ENCODE results near the gene CAB39. TPM values are rescaled to one million over a fixed set of nuclear protein-coding genes. Genes with fewer than 3 reads are reported as not detected.

The CAB39 gene
- total and polyA plus RNA-seq, 4 donors = 19.4 to 123 (median 57.1) TPM

GRCh38 chr2:230674966-230675672 lies 37.5 kb upstream of the CAB39 start:
- Histone ChIP-seq H3K4me1 (ENCODE audit: control insufficient read depth in 5 of 5, insufficient read depth in 5 of 5, low read length in 5 of 5) (no peaks in the 10 kb centered on the region), H3K27me3 (ENCODE audit: control insufficient read depth in 3 of 3, insufficient read depth in 3 of 3, low read length in 2 of 3) (no peaks in the 10 kb centered on the region), H3K4me3 (no peak overlapping the region), H3K9ac (ENCODE audit: insufficient read depth in 1 of 2, low read length in 2 of 2) (no peak overlapping the region), H3K27ac (ENCODE audit: low read depth in 1 of 2, low read length in 1 of 2) (no peak overlapping the region), H3K36me3 (ENCODE audit: control insufficient read depth in 4 of 4, insufficient read depth in 4 of 4, low read length in 4 of 4) (no peaks in the 10 kb centered on the region), H3K9me3 (ENCODE audit: control insufficient read depth in 4 of 4, insufficient read depth in 3 of 4, low read length in 3 of 4) (peaks cover 0 to 4% (median 0%) of the 10 kb centered on the region in 4 donors)
- DNase-seq = no peak
- no peak for TF ChIP-seq CTCF (IDR thresholded peaks at IDR 0.05; ENCODE audit: control extremely low read depth, extremely low read depth)
- WGBS, 2 donors = 80 to 91% methylated on average over 5 of the region's 5 CpGs
- ATAC-seq (ENCODE audit: insufficient read depth, low FRiP score) = no peak

- ATAC-seq (ENCODE audit: insufficient read depth, low FRiP score) (no peak), DNase-seq (no peak)
- Histone ChIP-seq H3K36me3 (ENCODE audit: control insufficient read depth in 4 of 4, insufficient read depth in 4 of 4, low read length in 4 of 4) (no peaks in the 10 kb centered on the region), H3K27ac (ENCODE audit: low read depth in 1 of 2, low read length in 1 of 2) (no peak overlapping the region), H3K4me1 (ENCODE audit: control insufficient read depth in 5 of 5, insufficient read depth in 5 of 5, low read length in 5 of 5) (no peaks in the 10 kb centered on the region), H3K9ac (ENCODE audit: insufficient read depth in 1 of 2, low read length in 2 of 2) (no peak overlapping the region), H3K27me3 (ENCODE audit: control insufficient read depth in 3 of 3, insufficient read depth in 3 of 3, low read length in 2 of 3) (no peaks in the 10 kb centered on the region), H3K9me3 (ENCODE audit: control insufficient read depth in 4 of 4, insufficient read depth in 3 of 4, low read length in 3 of 4) (peaks cover 0 to 4% (median 0%) of the 10 kb centered on the region in 4 donors), H3K4me3 (no peak overlapping the region)
- no peak for TF ChIP-seq CTCF (IDR thresholded peaks at IDR 0.05; ENCODE audit: control extremely low read depth, extremely low read depth)
- WGBS, 2 donors = 52% methylated on average over 4 of the region's 4 CpGs
Observed at GRCh38 chr2:230676546-230676945, 36.1 kb upstream of the CAB39 start.

- peaks cover 0 to 4% (median 0%) of the 10 kb centered on the region in 4 donors for H3K9me3 ChIP-seq (ENCODE audit: control insufficient read depth in 4 of 4, insufficient read depth in 3 of 4, low read length in 3 of 4)
- ATAC-seq (ENCODE audit: insufficient read depth, low FRiP score) (no peak), DNase-seq (no peak)
- no peaks in the 10 kb centered on the region for H3K27me3 ChIP-seq (ENCODE audit: control insufficient read depth in 3 of 3, insufficient read depth in 3 of 3, low read length in 2 of 3)
- no peak overlapping the region for H3K9ac ChIP-seq (ENCODE audit: insufficient read depth in 1 of 2, low read length in 2 of 2)
- H3K4me3 ChIP-seq = no peak overlapping the region
- no peaks in the 10 kb centered on the region for H3K36me3 ChIP-seq (ENCODE audit: control insufficient read depth in 4 of 4, insufficient read depth in 4 of 4, low read length in 4 of 4)
- no peak overlapping the region for H3K27ac ChIP-seq (ENCODE audit: low read depth in 1 of 2, low read length in 1 of 2)
- WGBS, 2 donors = 77 to 88% methylated on average over 5 of the region's 5 CpGs
- no peak for TF ChIP-seq CTCF (IDR thresholded peaks at IDR 0.05; ENCODE audit: control extremely low read depth, extremely low read depth)
- H3K4me1 ChIP-seq (ENCODE audit: control insufficient read depth in 5 of 5, insufficient read depth in 5 of 5, low read length in 5 of 5) = no peaks in the 10 kb centered on the region
Observed at GRCh38 chr2:230677201-230677946, 35.3 kb upstream of the CAB39 start.

Data from lung (tissue), 12 donors.